Liver (tissue), 3 donors: ENCODE data around the gene RABL6.
"Not testable (repeated sequence)": the region's sequence is repeated elsewhere in the genome, so short reads cannot be mapped to it uniquely, and the experiment has no call there.

Experiments
- FOXA1 ChIP-seq: IDR thresholded peaks from 2 replicates; pipeline ENCODE4 v1.6.1; 2016; ENCODE audit warnings: antibody characterized with exemption
- GABPA ChIP-seq, 2 donors: IDR thresholded peaks in 1 of 2; conservative IDR thresholded peaks in 1 of 2; 2 replicates each; pipeline ENCODE4 v1.6.1; 2016; ENCODE audit warnings: antibody characterized with exemption in 2 of 2, mild to moderate bottlenecking in 1 of 2, moderate library complexity in 1 of 2
- TF ChIP-seq, protein P1 (sequence below): fragments of 150-350 bp; IDR thresholded peaks from 2 replicates; pipeline ENCODE4 v1.5.1; 2017; ENCODE audit warnings: improper control_type of control experiment, low read depth, low read length; ENCODE audit not compliant: missing input control
- TF ChIP-seq, protein P2 (sequence below): IDR thresholded peaks from 2 replicates; pipeline ENCODE4 v1.6.1; 2016; ENCODE audit warnings: antibody characterized with exemption
- donor health status: healthy.
- donor health status: healthy.

DNA sequence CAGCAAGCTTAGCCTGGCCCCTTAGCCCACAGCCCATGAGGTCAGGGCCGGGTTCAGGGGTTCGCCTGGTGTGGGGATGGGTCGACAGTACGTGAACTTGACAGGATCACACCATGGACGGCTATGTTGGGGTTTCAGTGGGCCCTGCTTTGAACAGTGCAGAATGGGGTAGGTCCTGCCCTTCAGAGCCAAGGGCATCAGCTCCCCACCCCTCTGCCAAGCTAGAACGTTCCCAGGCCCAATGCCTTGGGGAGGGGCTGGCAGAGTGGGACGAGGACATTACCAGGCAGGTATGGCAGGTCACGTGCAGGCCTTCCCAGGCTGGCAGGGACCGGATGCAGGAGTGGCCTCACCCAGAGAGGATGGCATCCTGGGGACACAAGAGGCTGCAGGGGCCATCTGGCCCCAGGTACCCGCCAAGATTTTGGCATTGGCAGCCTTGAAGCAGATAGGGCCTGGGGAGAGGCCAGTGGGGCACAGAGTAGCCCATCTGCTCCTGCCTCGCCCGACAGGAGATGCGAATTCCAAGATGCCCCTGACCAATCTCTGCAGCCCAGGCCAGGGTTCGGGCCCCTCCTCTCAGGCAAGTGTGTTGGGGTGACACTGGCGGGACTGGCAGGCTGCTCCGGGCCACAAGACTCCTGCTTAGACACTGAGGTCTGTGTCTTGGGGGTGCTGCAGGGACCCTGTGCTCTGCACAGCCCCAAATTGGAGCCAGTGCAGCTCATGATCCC is 34.1 kb downstream of the RABL6 start:
- not testable (repeated sequence) for TF ChIP-seq GABPA (IDR thresholded peaks at IDR 0.05 in 1 of 2, conservative IDR thresholded peaks at IDR 0.05 in 1 of 2); FOXA1
- TF ChIP-seq, protein P1, sequence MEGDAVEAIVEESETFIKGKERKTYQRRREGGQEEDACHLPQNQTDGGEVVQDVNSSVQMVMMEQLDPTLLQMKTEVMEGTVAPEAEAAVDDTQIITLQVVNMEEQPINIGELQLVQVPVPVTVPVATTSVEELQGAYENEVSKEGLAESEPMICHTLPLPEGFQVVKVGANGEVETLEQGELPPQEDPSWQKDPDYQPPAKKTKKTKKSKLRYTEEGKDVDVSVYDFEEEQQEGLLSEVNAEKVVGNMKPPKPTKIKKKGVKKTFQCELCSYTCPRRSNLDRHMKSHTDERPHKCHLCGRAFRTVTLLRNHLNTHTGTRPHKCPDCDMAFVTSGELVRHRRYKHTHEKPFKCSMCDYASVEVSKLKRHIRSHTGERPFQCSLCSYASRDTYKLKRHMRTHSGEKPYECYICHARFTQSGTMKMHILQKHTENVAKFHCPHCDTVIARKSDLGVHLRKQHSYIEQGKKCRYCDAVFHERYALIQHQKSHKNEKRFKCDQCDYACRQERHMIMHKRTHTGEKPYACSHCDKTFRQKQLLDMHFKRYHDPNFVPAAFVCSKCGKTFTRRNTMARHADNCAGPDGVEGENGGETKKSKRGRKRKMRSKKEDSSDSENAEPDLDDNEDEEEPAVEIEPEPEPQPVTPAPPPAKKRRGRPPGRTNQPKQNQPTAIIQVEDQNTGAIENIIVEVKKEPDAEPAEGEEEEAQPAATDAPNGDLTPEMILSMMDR, result not testable (repeated sequence)
- TF ChIP-seq, protein P2, sequence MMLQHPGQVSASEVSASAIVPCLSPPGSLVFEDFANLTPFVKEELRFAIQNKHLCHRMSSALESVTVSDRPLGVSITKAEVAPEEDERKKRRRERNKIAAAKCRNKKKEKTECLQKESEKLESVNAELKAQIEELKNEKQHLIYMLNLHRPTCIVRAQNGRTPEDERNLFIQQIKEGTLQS, result not testable (repeated sequence)
